IMR-90 (cell line): ENCODE results near the gene ASB9. TPM values are rescaled to one million over a fixed set of nuclear protein-coding genes. Genes with fewer than 3 reads are reported as not detected.

Source experiments
- ATAC-seq: fragments of 200-7000 bp; cut with Tn5 transposase; 2 replicates; pipeline ENCODE4 v1.9.1; 2020; ENCODE audit warnings: low read depth, mild to moderate bottlenecking, moderate library complexity
- BruUV-seq: library from RNA; stranded (reverse); fragments of 400-500 nt; replicated peaks from 2 replicates; lab custom pipeline; 2021; lab: Mats Ljungman, UMichigan
- CTCF ChIA-PET: fragments of 300-600 bp; formaldehyde crosslinking; extraction: SDS; loops from one replicate; lab custom pipeline; 2021; ENCODE audit warnings: antibody characterized with exemption; lab: Yijun Ruan, JAX
- POLR2A ChIA-PET: fragments of 300-600 bp; sonication (Branson Sonifier 250); formaldehyde crosslinking; loops from one replicate; lab custom pipeline; 2022; ENCODE audit warnings: antibody characterized with exemption; ENCODE audit not compliant: unreplicated experiment; lab: Charles Lee
- DNase-seq: peaks from one replicate; pipeline ENCODE4 v3.0.0; 2013
- H2AFZ ChIP-seq: replicated peaks from 2 replicates; pipeline ENCODE3; 2013; ENCODE audit warnings: low read length, mild to moderate bottlenecking; ENCODE audit not compliant: poor library complexity
- H2AK5ac ChIP-seq: 2 replicates; pipeline ENCODE4 v1.6.1; 2013; ENCODE audit warnings: low read depth, low read length, inconsistent platforms
- H2AK9ac ChIP-seq: replicated peaks from 2 replicates; pipeline ENCODE3; 2013; ENCODE audit warnings: mild to moderate bottlenecking, low read depth, low read length, moderate library complexity; ENCODE audit not compliant: poor library complexity
- H2BK120ac ChIP-seq: 2 replicates; pipeline ENCODE4 v1.6.1; 2013; ENCODE audit warnings: low read depth, low read length, inconsistent platforms
- H2BK15ac ChIP-seq: 3 replicates; pipeline ENCODE4 v1.6.1; 2013; ENCODE audit warnings: low read depth, low read length, inconsistent platforms
- H2BK20ac ChIP-seq: 2 replicates; pipeline ENCODE4 v1.6.1; 2013; ENCODE audit warnings: low read depth, mild to moderate bottlenecking, inconsistent platforms, low read length, moderate library complexity
- H2BK5ac ChIP-seq: 2 replicates; pipeline ENCODE4 v1.6.1; 2013; ENCODE audit warnings: mild to moderate bottlenecking, low read depth, low read length, inconsistent platforms; ENCODE audit not compliant: poor library complexity, severe bottlenecking
- H3K14ac ChIP-seq: replicated peaks from 2 replicates; pipeline ENCODE4 v1.6.1; 2013; ENCODE audit warnings: low read depth, low read length, inconsistent platforms
- H3K18ac ChIP-seq: 2 replicates; pipeline ENCODE4 v1.6.1; 2013; ENCODE audit warnings: low read depth, low read length, control low read depth
- H3K23ac ChIP-seq: 2 replicates; pipeline ENCODE4 v1.6.1; 2013; ENCODE audit warnings: low read depth, low read length, inconsistent platforms
- H3K27ac ChIP-seq: 2 replicates; pipeline ENCODE4 v1.5.1; 2013; ENCODE audit warnings: mild to moderate bottlenecking, control low read depth, low read length; ENCODE audit not compliant: insufficient read depth
- H3K27me3 ChIP-seq: 2 replicates; pipeline ENCODE4 v1.6.1; 2013; ENCODE audit warnings: low read length; ENCODE audit not compliant: control insufficient read depth, insufficient read depth
- H3K36me3 ChIP-seq: 2 replicates; pipeline ENCODE4 v1.6.1; 2013; ENCODE audit warnings: low read length, mixed read lengths; ENCODE audit not compliant: control insufficient read depth, insufficient read depth
- H3K4ac ChIP-seq: 2 replicates; pipeline ENCODE4 v1.6.1; 2013; ENCODE audit warnings: low read depth, low read length, inconsistent platforms
- H3K4me1 ChIP-seq: 2 replicates; pipeline ENCODE4 v1.6.1; 2013; ENCODE audit warnings: low read length, mixed read lengths; ENCODE audit not compliant: control insufficient read depth, insufficient read depth
- H3K4me2 ChIP-seq: 2 replicates; pipeline ENCODE4 v1.6.1; 2013; ENCODE audit warnings: low read depth, mild to moderate bottlenecking, control low read depth, low read length, moderate library complexity
- H3K4me3 ChIP-seq: 2 replicates; pipeline ENCODE4 v1.5.1; 2013; ENCODE audit warnings: low read depth, mild to moderate bottlenecking, control low read depth, low read length, moderate library complexity; ENCODE audit not compliant: insufficient read depth
- H3K56ac ChIP-seq: 2 replicates; pipeline ENCODE4 v1.6.1; 2013; ENCODE audit warnings: low read length, inconsistent platforms; ENCODE audit not compliant: insufficient read depth; ENCODE audit errors: extremely low read depth
- H3K79me1 ChIP-seq, 2 experiments: 2 replicates each; pipeline ENCODE4 v1.6.1; 2013; ENCODE audit warnings: low read length in 2 of 2, inconsistent platforms in 1 of 2, low read depth in 1 of 2
- H3K9ac ChIP-seq: 2 replicates; pipeline ENCODE4 v1.6.1; 2013; ENCODE audit warnings: low read depth, low read length, control low read depth
- H3K9me1 ChIP-seq: 2 replicates; pipeline ENCODE4 v1.6.1; 2013; ENCODE audit warnings: low read length, inconsistent platforms; ENCODE audit not compliant: insufficient read depth
- H3K9me3 ChIP-seq: 2 replicates; pipeline ENCODE4 v1.6.1; 2013; ENCODE audit warnings: low read length; ENCODE audit not compliant: control insufficient read depth, insufficient read depth
- H4K20me1 ChIP-seq: 2 replicates; pipeline ENCODE4 v1.6.1; 2013; ENCODE audit warnings: low read length, inconsistent platforms; ENCODE audit not compliant: insufficient read depth
- H4K5ac ChIP-seq: 2 replicates; pipeline ENCODE4 v1.6.1; 2013; ENCODE audit warnings: mild to moderate bottlenecking, low read depth, low read length, control low read depth
- H4K8ac ChIP-seq, 2 experiments: 2 replicates each; pipeline ENCODE4 v1.6.1; 2013; ENCODE audit warnings: low read depth in 2 of 2, low read length in 2 of 2, control low read depth in 1 of 2, inconsistent platforms in 1 of 2
- H4K91ac ChIP-seq: 2 replicates; pipeline ENCODE4 v1.6.1; 2013; ENCODE audit warnings: low read depth, low read length, inconsistent platforms; ENCODE audit not compliant: insufficient read depth
- CTCF ChIP-seq: conservative IDR thresholded peaks from 2 replicates; pipeline ENCODE4 v1.5.1; 2012; ENCODE audit warnings: mild to moderate bottlenecking, low read depth, low read length, improper control_type of control experiment
- FOS ChIP-seq: fragments of 150-350 bp; IDR thresholded peaks from 2 replicates; pipeline ENCODE4 v1.6.1; 2016; ENCODE audit warnings: low read depth, low read length
- MXI1 ChIP-seq: IDR thresholded peaks from 2 replicates; pipeline ENCODE4 v1.6.1; 2012; ENCODE audit warnings: low read depth, mild to moderate bottlenecking, low read length, moderate library complexity, borderline replicate concordance
- NFE2L2 ChIP-seq: fragments of 150-350 bp; IDR thresholded peaks from 2 replicates; pipeline ENCODE4 v1.6.1; 2016; ENCODE audit warnings: low read depth, mild to moderate bottlenecking, low read length
- POLR2A ChIP-seq: IDR thresholded peaks from 2 replicates; pipeline ENCODE4 v1.6.1; 2012; ENCODE audit warnings: mild to moderate bottlenecking, low read depth, low read length
- dilution Hi-C: fragments of 300-500 bp; cut with HindIII; formaldehyde crosslinking; loops from one replicate; pipeline ENCODE4 v1.14.3; 2018; ENCODE audit warnings: low sequenced_read_pairs; ENCODE audit not compliant: unreplicated experiment
- in situ Hi-C: fragments of 300-500 bp; cut with MboI; formaldehyde crosslinking; loops from 3 replicates; pipeline ENCODE4 v1.14.3; 2019; ENCODE audit warnings: low sequenced_read_pairs, inconsistent platforms, mixed read lengths
- intact Hi-C: fragments of 100-400 bp; cut with micrococcal nuclease; formaldehyde crosslinking; loops from 2 replicates; pipeline ENCODE4 v1.10.0; 2022
- polyA plus RNA-seq, 3 experiments: library from polyadenylated mRNA; depleted of rRNA; stranded (reverse); fragments of >200 nt; gene quantifications; 2 replicates each; pipeline ENCODE4 v1.2.3, GENCODE V29; 2012; ENCODE audit warnings: low replicate concordance in 1 of 3
- total RNA-seq: library from RNA; depleted of rRNA; stranded (reverse); fragments of >200 nt; gene quantifications from 2 replicates; pipeline ENCODE4 v1.2.3, GENCODE V29; 2012

ASB9 gene
- total and polyA plus RNA-seq, 2 of the 4 experiments (the other 2 are of a cell fraction), result 0.15 to 0.36 TPM

- POLR2A ChIA-PET, result interaction anchor here (0.5 kb wide), 1 partner anchor 9 kb away, joined by 5 read pairs; no protein-coding TSS in a partner anchor
- H3K36me3 ChIP-seq, result no peaks in the 10 kb centered on the region
- no peaks in the 10 kb centered on the region for H3K79me1 ChIP-seq
- no peaks in the 10 kb centered on the region for H4K20me1 ChIP-seq
- no peak overlapping the region for H3K18ac ChIP-seq
- intact Hi-C loops, result no loop called here
- no peak overlapping the region for H3K27ac ChIP-seq
- no peak overlapping the region for H2AK9ac ChIP-seq
- no peak overlapping the region for H4K5ac ChIP-seq
- no peaks in the 10 kb centered on the region for H3K9me3 ChIP-seq
- no peak overlapping the region for H3K4me2 ChIP-seq
- H2BK5ac ChIP-seq, result no peak overlapping the region
- dilution Hi-C loops, result no loop called here
- no TSS peak for BruUV-seq
- in situ Hi-C loops, result no loop called here
- H3K27me3 ChIP-seq, result peaks cover 2% of the 10 kb centered on the region; the same call in 1 of the 2 replicates
- H2AK5ac ChIP-seq, result no peak overlapping the region
- no peaks in the 10 kb centered on the region for H3K9me1 ChIP-seq
- H2BK15ac ChIP-seq, result no peak overlapping the region
- no peaks in the 10 kb centered on the region for H3K4me1 ChIP-seq
- CTCF ChIA-PET, result interaction anchor here (0.6 kb wide), 1 partner anchor 1328 kb away, joined by 5 read pairs; no protein-coding TSS in a partner anchor
- H3K14ac ChIP-seq, result no peak overlapping the region
- no peak overlapping the region for H3K23ac ChIP-seq
- H4K8ac ChIP-seq, result no peak overlapping the region
- no peak overlapping the region for H3K4me3 ChIP-seq
- no peak overlapping the region for H3K4ac ChIP-seq
- ATAC-seq (no peak; the same call in 1 of the 2 replicates), DNase-seq (no peak)
- no peak overlapping the region for H2AFZ ChIP-seq
- no peak overlapping the region for H3K56ac ChIP-seq
- no peak overlapping the region for H2BK120ac ChIP-seq
- no peak overlapping the region for H2BK20ac ChIP-seq
- H3K9ac ChIP-seq, result no peak overlapping the region
- no peak overlapping the region for H4K91ac ChIP-seq
- TF ChIP-seq CTCF, result no peak
- no peak for TF ChIP-seq FOS
- no peak for TF ChIP-seq NFE2L2
- TF ChIP-seq MXI1, result no peak
- TF ChIP-seq POLR2A, result no peak
These were observed 48.6 kb downstream of the ASB9 start for GRCh38 chrX:15221321-15221720.
